Neural cell (in vitro differentiated cells): Measurements from ENCODE around the gene SLIRP. TPM values are rescaled to one million over a fixed set of nuclear protein-coding genes. Genes with fewer than 3 reads are reported as not detected.

Source experiments
- H2AFZ ChIP-seq: fragments of 200-600, 300-800 bp; sonication (generic), shearing (Covaris generic); 2 replicates; pipeline ENCODE4 v1.6.0; 2014; ENCODE audit warnings: low read depth, mild to moderate bottlenecking, antibody characterized with exemption, low read length, moderate library complexity
- H3F3A ChIP-seq: fragments of 200-600 bp; shearing (Covaris generic); 2 replicates; pipeline ENCODE4 v1.6.1; 2016; ENCODE audit warnings: mild to moderate bottlenecking, moderate library complexity, mixed read lengths, antibody characterized with exemption, low read length; ENCODE audit not compliant: insufficient read depth, poor library complexity, severe bottlenecking
- H3K27ac ChIP-seq: fragments of 200-600, 300-800 bp; sonication (generic), shearing (Covaris generic); 2 replicates; pipeline ENCODE4 v1.5.1; 2014; ENCODE audit warnings: mild to moderate bottlenecking, low read length, moderate library complexity
- H3K27me3 ChIP-seq: fragments of 300-800, 200-600 bp; sonication (generic), shearing (Covaris generic); 2 replicates; pipeline ENCODE4 v1.6.0; 2014; ENCODE audit warnings: mild to moderate bottlenecking, low read depth, low read length, moderate library complexity; ENCODE audit not compliant: insufficient read depth
- H3K36me3 ChIP-seq: fragments of 300-800, 200-600 bp; sonication (generic), shearing (Covaris generic); 2 replicates; pipeline ENCODE4 v1.5.1; 2014; ENCODE audit warnings: mild to moderate bottlenecking, antibody characterized with exemption, low read length, moderate library complexity; ENCODE audit not compliant: insufficient read depth
- H3K4me2 ChIP-seq: fragments of 300-800, 200-600 bp; sonication (generic), shearing (Covaris generic); 2 replicates; pipeline ENCODE4 v1.6.0; 2014; ENCODE audit warnings: mild to moderate bottlenecking, low read length
- H3K4me3 ChIP-seq: fragments of 300-800, 200-600 bp; sonication (generic), shearing (Covaris generic); 2 replicates; pipeline ENCODE4 v1.5.1; 2014; ENCODE audit warnings: mild to moderate bottlenecking, low read length, moderate library complexity
- H3K79me2 ChIP-seq: fragments of 200-600 bp; shearing (Covaris generic); replicated peaks from 2 replicates; pipeline ENCODE4 v1.6.0; 2014; ENCODE audit warnings: mild to moderate bottlenecking, low read length, moderate library complexity; ENCODE audit not compliant: insufficient read depth
- H3K9ac ChIP-seq: fragments of 300-800, 200-600 bp; sonication (generic), shearing (Covaris generic); 2 replicates; pipeline ENCODE4 v1.6.1; 2016; ENCODE audit warnings: mild to moderate bottlenecking, low read length, mixed read lengths
- H3K9me2 ChIP-seq: fragments of 200-600 bp; shearing (Covaris generic); 2 replicates; pipeline ENCODE4 v1.6.1; 2016; ENCODE audit warnings: mild to moderate bottlenecking, low read length, mixed read lengths; ENCODE audit not compliant: insufficient read depth
- H3K9me3 ChIP-seq: fragments of 200-600, 300-800 bp; sonication (generic), shearing (Covaris generic); 2 replicates; pipeline ENCODE4 v1.6.1; 2016; ENCODE audit warnings: mild to moderate bottlenecking, mixed run types, low read length, moderate library complexity, mixed read lengths
- H4K20me1 ChIP-seq: fragments of 200-600 bp; shearing (Covaris generic); 2 replicates; pipeline ENCODE4 v1.6.1; 2016; ENCODE audit warnings: mild to moderate bottlenecking, mixed run types; ENCODE audit not compliant: insufficient read depth
- CTCF ChIP-seq: fragments of 450-650 bp; IDR thresholded peaks from 2 replicates; pipeline ENCODE4 v1.5.1; 2014; ENCODE audit warnings: antibody characterized with exemption, mild to moderate bottlenecking, moderate library complexity; ENCODE audit not compliant: poor library complexity, severe bottlenecking
- EP300 ChIP-seq: fragments of 450-650 bp; conservative IDR thresholded peaks from 2 replicates; pipeline ENCODE4 v1.6.1; 2014; ENCODE audit warnings: antibody characterized with exemption, mild to moderate bottlenecking, moderate library complexity; ENCODE audit not compliant: poor library complexity, severe bottlenecking
- EZH2 ChIP-seq: fragments of 200-600, 300-800 bp; shearing (Covaris generic), sonication (generic); IDR thresholded peaks from 2 replicates; pipeline ENCODE4 v1.6.1; 2014; ENCODE audit warnings: antibody characterized with exemption, low read length, borderline replicate concordance, mild to moderate bottlenecking; ENCODE audit not compliant: insufficient read depth, poor library complexity, severe bottlenecking
- MXI1 ChIP-seq: fragments of 450-650 bp; conservative IDR thresholded peaks from 2 replicates; pipeline ENCODE4 v1.6.1; 2014; ENCODE audit warnings: antibody characterized with exemption, mild to moderate bottlenecking; ENCODE audit not compliant: poor library complexity, severe bottlenecking
- POLR2AphosphoS5 ChIP-seq: IDR thresholded peaks from 2 replicates; pipeline ENCODE4 v1.6.1; 2012
- RAD21 ChIP-seq: fragments of 450-650 bp; conservative IDR thresholded peaks from 2 replicates; pipeline ENCODE4 v1.6.1; 2014; ENCODE audit warnings: antibody characterized with exemption, mild to moderate bottlenecking, moderate library complexity
- REST ChIP-seq: IDR thresholded peaks from 2 replicates; pipeline ENCODE4 v1.6.1; 2012; ENCODE audit warnings: borderline replicate concordance
- SMC3 ChIP-seq: fragments of 450-650 bp; conservative IDR thresholded peaks from 2 replicates; pipeline ENCODE4 v1.6.1; 2014; ENCODE audit warnings: antibody characterized with exemption, mild to moderate bottlenecking, moderate library complexity; ENCODE audit not compliant: poor library complexity
- TAF1 ChIP-seq: IDR thresholded peaks from 2 replicates; pipeline ENCODE4 v1.6.1; 2012; ENCODE audit warnings: low read depth
- polyA plus RNA-seq: library from polyadenylated mRNA; depleted of rRNA; stranded (reverse); fragments of >200 nt; gene quantifications from 2 replicates; pipeline ENCODE4 v1.2.3, GENCODE V29; 2014

Gene SLIRP
- polyA plus RNA-seq, 1 donor from 2014 or later = 697 TPM

GRCh38 chr14:77722301-77722700 lies 14.4 kb downstream of the SLIRP start:
- TF ChIP-seq SMC3 = no peak
- TF ChIP-seq POLR2AphosphoS5 = no peak
- no peak for TF ChIP-seq EZH2
- TF ChIP-seq EP300 = no peak
- TF ChIP-seq TAF1 = no peak
- TF ChIP-seq MXI1 = no peak
- TF ChIP-seq RAD21 = no peak
- TF ChIP-seq CTCF = no peak
- TF ChIP-seq REST = no peak
- H3K27me3 ChIP-seq = no peaks in the 10 kb centered on the region
- no peak overlapping the region for H3K4me2 ChIP-seq
- no peak overlapping the region for H2AFZ ChIP-seq
- no peaks in the 10 kb centered on the region for H3K9me2 ChIP-seq
- H3K9ac ChIP-seq = no peak overlapping the region
- H3K4me3 ChIP-seq = no peak overlapping the region
- no peaks in the 10 kb centered on the region for H3K79me2 ChIP-seq
- peaks cover 5% of the 10 kb centered on the region for H3K36me3 ChIP-seq
- no peaks in the 10 kb centered on the region for H3K9me3 ChIP-seq
- H3F3A ChIP-seq = no peaks in the 10 kb centered on the region
- H3K27ac ChIP-seq = no peak overlapping the region
- no peaks in the 10 kb centered on the region for H4K20me1 ChIP-seq

GRCh38 chr14:77730976-77731497 lies 23.1 kb downstream of the SLIRP start:
- Histone ChIP-seq H3K36me3 (peaks cover 14% of the 10 kb centered on the region), H3K27ac (no peak overlapping the region), H3K9me2 (no peaks in the 10 kb centered on the region), H3F3A (no peaks in the 10 kb centered on the region), H3K27me3 (no peaks in the 10 kb centered on the region), H3K4me2 (no peak overlapping the region), H3K9ac (no peak overlapping the region), H2AFZ (no peak overlapping the region), H4K20me1 (no peaks in the 10 kb centered on the region), H3K4me3 (no peak overlapping the region), H3K79me2 (no peaks in the 10 kb centered on the region), H3K9me3 (no peaks in the 10 kb centered on the region)
- no peak for TF ChIP-seq EP300
- TF ChIP-seq RAD21 = no peak
- TF ChIP-seq CTCF = no peak
- TF ChIP-seq MXI1 = no peak
- no peak for TF ChIP-seq POLR2AphosphoS5
- TF ChIP-seq EZH2 = no peak
- TF ChIP-seq TAF1 = no peak
- no peak for TF ChIP-seq SMC3
- TF ChIP-seq REST = no peak
